ENCODE results near the gene NHSL1.

NHSL1 gene

DNA sequence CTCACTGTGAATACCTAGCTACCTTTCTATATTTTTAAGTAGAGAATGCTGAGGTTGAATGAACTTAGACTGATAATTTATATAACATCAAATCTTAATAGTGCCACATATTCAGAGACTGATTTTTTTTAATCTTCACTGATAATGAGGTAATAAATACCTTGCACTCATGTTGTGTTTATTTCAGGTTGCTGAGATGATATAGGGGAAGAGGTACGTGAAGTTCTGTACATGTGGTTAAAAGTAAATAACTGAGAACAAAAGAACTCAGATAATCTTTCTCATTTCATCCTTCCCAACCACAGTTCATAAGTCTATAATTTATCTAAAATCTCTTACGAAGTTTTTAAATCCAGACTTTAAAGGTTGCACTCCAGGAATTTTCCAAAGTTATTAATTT, 6.4 kb downstream of the NHSL1 start:
- H3K27me3 ChIP-seq (replicated peaks; ENCODE audit: control insufficient read depth, insufficient read depth, low read length) = no peaks in the 10 kb centered on the region
- H3K9me3 ChIP-seq (ENCODE audit: control insufficient read depth, low read length) = no peaks in the 10 kb centered on the region
- peak overlapping the region; percentile 47 for H3K4me3 ChIP-seq (ENCODE audit: low read length)
- H3K36me3 ChIP-seq (ENCODE audit: control insufficient read depth, insufficient read depth, low read length, severe bottlenecking) = peaks cover 5% of the 10 kb centered on the region
- H3K4me1 ChIP-seq (ENCODE audit: control insufficient read depth, insufficient read depth, low read length) = peaks cover 11% of the 10 kb centered on the region
- no peak for DNase-seq (ENCODE audit: low read depth)
- no peak overlapping the region for H3K9ac ChIP-seq (ENCODE audit: low read length)

DNA sequence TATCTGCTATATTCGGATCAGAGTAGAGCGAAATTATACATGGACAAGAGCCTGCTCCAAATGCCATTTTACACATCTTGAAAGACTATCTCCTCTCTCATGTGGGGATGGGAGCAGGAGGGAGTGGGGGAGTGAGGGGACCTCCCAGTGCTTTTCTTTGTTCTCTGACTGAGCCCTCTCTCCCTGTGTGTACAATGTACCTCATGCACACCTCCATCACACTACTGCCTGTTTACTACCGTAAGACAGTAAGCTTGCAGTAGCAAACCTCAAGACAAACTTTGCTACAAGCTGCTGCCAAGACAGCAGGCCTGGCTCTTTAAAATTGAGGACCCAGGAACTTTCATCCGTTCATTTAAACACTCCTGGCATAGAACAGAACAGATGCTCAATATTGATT, 7.2 kb downstream of the NHSL1 start:
- no peak overlapping the region for H3K9ac ChIP-seq (ENCODE audit: low read length)
- peaks cover 5% of the 10 kb centered on the region for H3K36me3 ChIP-seq (ENCODE audit: control insufficient read depth, insufficient read depth, low read length, severe bottlenecking)
- no peak overlapping the region for H3K4me3 ChIP-seq (ENCODE audit: low read length)
- DNase-seq (ENCODE audit: low read depth) = no peak
- no peaks in the 10 kb centered on the region for H3K27me3 ChIP-seq (replicated peaks; ENCODE audit: control insufficient read depth, insufficient read depth, low read length)
- no peaks in the 10 kb centered on the region for H3K9me3 ChIP-seq (ENCODE audit: control insufficient read depth, low read length)
- H3K4me1 ChIP-seq (ENCODE audit: control insufficient read depth, insufficient read depth, low read length) = peaks cover 11% of the 10 kb centered on the region

DNA sequence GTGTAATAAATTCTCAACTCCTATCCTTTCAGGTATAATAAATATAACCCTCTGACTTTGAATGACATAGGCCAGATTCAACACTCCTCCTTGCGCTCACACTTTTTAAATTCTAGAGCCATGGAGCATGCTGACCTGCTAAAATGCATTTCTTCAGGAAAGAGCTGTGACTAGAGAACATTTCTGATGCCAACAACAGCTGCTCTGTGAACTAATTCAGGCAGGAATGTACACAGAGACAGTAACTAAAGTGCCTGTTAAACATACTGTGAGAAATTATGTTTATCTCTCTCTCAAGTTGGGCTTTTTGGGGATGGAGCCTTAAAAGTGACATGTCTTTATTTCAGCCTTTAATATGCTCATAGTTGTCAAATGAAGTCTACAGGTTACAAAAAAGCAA, 8.3 kb downstream of the NHSL1 start:
- peaks cover 11% of the 10 kb centered on the region for H3K4me1 ChIP-seq (ENCODE audit: control insufficient read depth, insufficient read depth, low read length)
- H3K9me3 ChIP-seq (ENCODE audit: control insufficient read depth, low read length) = no peaks in the 10 kb centered on the region
- peaks cover 5% of the 10 kb centered on the region for H3K36me3 ChIP-seq (ENCODE audit: control insufficient read depth, insufficient read depth, low read length, severe bottlenecking)

DNA sequence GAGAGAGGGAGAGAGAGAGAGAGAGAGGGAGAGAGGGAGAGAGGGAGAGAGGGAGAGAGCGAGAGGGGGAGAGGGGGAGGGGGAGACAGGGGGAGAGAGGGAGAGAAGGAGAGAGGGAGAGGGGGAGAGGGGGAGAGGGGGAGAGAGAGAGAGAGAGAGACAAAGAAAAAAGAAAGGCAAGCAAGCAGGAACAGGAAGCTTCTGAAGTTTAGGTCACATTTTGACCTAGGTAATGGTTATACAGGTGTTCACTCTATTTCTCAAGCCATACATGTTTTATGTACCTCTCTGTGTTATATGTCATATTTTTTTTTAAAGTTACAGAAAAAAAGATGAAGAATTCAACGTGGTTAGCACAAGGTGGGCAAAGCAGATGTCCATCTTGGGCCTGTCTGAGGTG, 9.4 kb downstream of the NHSL1 start:
- Histone ChIP-seq H3K4me3 (ENCODE audit: low read length) (no peak overlapping the region), H3K27me3 (replicated peaks; ENCODE audit: control insufficient read depth, insufficient read depth, low read length) (no peaks in the 10 kb centered on the region), H3K36me3 (ENCODE audit: control insufficient read depth, insufficient read depth, low read length, severe bottlenecking) (peaks cover 5% of the 10 kb centered on the region), H3K9me3 (ENCODE audit: control insufficient read depth, low read length) (no peaks in the 10 kb centered on the region), H3K9ac (ENCODE audit: low read length) (no peak overlapping the region), H3K4me1 (ENCODE audit: control insufficient read depth, insufficient read depth, low read length) (peaks cover 11% of the 10 kb centered on the region)
- no peak for DNase-seq (ENCODE audit: low read depth)

More for the DNA sequence above, 8.3 kb downstream of the NHSL1 start:
- Histone ChIP-seq H3K4me3 (ENCODE audit: low read length) (no peak overlapping the region), H3K9ac (ENCODE audit: low read length) (no peak overlapping the region), H3K27me3 (replicated peaks; ENCODE audit: control insufficient read depth, insufficient read depth, low read length) (no peaks in the 10 kb centered on the region)
- DNase-seq (ENCODE audit: low read depth) = peak; percentile 31

DNA sequence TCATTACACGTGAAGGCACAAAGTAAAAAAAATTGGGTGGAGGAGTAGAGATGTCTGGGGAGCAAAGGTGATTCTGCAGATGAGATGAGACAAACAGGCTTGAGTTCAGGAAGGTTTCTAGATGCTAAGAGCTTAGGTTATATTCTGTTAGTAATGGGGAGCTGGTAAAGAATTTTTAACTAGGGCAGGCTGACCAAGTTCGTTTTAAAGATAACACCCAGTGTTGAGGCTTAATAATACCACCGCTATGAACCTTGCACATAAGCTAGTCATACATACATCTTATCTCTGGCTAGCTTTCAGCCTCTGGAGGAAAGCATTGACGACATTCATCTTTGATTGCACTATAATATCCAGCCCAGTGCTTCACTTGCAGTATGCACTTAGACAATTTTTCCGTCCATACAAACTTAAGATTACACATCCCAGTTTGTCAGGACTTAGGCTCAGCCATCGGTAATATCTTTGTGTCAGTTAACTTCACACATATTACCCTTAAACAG, 12.1 kb downstream of the NHSL1 start:
- no peak for DNase-seq (ENCODE audit: low read depth)
- H3K27me3 ChIP-seq (replicated peaks; ENCODE audit: control insufficient read depth, insufficient read depth, low read length) = no peaks in the 10 kb centered on the region
- no peak overlapping the region for H3K4me3 ChIP-seq (ENCODE audit: low read length)
- no peaks in the 10 kb centered on the region for H3K9me3 ChIP-seq (ENCODE audit: control insufficient read depth, low read length)
- H3K4me1 ChIP-seq (ENCODE audit: control insufficient read depth, insufficient read depth, low read length) = no peaks in the 10 kb centered on the region
- no peak overlapping the region for H3K9ac ChIP-seq (ENCODE audit: low read length)
- no peaks in the 10 kb centered on the region for H3K36me3 ChIP-seq (ENCODE audit: control insufficient read depth, insufficient read depth, low read length, severe bottlenecking)

DNA sequence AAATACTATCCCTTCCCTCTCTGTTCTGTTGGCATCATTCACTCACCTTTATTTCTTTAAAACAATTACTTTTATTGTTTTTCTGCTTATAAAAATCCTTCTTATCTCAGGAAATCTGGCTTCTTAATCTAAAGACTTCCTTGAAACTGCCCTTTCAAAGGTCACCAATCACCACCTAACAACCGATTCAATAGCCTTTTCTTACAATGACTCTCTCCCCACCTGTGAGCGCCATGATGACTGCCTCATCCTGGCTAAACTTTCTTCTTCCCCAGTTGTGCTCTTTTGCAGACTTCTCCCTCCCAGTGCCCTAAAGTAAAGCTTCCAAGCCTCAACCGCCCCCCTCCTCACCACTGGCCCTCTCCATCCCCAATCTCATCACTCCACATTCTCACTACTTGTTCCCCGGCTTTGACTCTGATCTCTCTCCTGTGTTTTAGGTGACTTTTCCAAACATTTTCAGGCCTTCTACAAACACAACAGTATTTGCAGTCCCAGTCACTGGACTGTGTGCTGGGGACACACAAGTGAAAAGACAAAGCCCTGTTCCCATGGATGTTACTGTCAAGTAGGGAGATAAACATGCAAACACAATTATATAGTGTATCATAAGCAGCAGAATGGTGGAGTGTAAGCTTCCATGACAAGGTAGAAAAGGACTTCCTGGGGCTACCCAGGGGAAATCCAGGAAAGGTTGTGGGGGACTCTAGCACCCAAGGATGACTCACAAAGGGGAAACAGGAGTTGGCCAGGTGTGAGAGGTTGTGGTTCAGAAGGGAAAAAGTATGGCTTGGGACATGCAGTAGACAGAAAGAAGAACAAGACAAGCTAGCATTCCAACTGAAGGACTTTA, 12.8 kb downstream of the NHSL1 start:
- Histone ChIP-seq H3K4me1 (ENCODE audit: control insufficient read depth, insufficient read depth, low read length) (no peaks in the 10 kb centered on the region), H3K36me3 (ENCODE audit: control insufficient read depth, insufficient read depth, low read length, severe bottlenecking) (no peaks in the 10 kb centered on the region), H3K9me3 (ENCODE audit: control insufficient read depth, low read length) (no peaks in the 10 kb centered on the region), H3K27me3 (replicated peaks; ENCODE audit: control insufficient read depth, insufficient read depth, low read length) (no peaks in the 10 kb centered on the region), H3K9ac (ENCODE audit: low read length) (no peak overlapping the region), H3K4me3 (ENCODE audit: low read length) (no peak overlapping the region)
- no peak for DNase-seq (ENCODE audit: low read depth)

DNA sequence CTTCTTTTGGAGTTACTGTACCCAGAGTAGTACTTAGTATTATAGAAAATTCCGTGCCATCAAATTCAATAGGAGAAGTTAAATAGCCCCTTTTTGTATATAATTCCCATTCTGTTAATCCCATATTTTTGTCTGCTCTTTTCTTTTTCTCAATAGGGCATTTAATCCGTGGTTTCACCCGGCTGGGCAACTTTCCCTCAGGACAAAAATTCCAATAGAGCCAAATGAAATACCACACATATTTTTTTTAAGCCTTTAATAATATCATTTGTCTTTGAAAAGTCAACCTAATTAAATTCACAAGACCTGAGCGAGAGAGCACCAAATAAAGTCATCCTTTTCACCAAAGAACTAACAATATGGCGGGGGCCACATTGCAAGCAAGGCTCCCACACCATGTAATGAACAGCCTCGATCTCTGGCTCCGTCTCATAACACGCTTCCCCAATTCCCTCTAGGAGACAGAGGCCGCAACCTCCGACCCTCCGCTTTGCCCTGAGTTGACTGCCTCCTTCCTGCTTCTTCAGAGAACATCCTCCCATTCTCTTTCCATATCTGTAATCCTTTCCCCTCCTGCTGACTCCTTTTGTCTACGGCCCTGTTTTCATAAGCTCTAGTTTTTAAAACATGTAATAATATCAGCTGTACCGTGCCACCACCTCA, 13.6 kb downstream of the NHSL1 start:
- Histone ChIP-seq H3K9me3 (ENCODE audit: control insufficient read depth, low read length) (no peaks in the 10 kb centered on the region), H3K4me1 (ENCODE audit: control insufficient read depth, insufficient read depth, low read length) (no peaks in the 10 kb centered on the region), H3K27me3 (replicated peaks; ENCODE audit: control insufficient read depth, insufficient read depth, low read length) (no peaks in the 10 kb centered on the region), H3K36me3 (ENCODE audit: control insufficient read depth, insufficient read depth, low read length, severe bottlenecking) (no peaks in the 10 kb centered on the region), H3K9ac (ENCODE audit: low read length) (peak overlapping the region; percentile 41), H3K4me3 (ENCODE audit: low read length) (no peak overlapping the region)
- DNase-seq (ENCODE audit: low read depth) = no peak

DNA sequence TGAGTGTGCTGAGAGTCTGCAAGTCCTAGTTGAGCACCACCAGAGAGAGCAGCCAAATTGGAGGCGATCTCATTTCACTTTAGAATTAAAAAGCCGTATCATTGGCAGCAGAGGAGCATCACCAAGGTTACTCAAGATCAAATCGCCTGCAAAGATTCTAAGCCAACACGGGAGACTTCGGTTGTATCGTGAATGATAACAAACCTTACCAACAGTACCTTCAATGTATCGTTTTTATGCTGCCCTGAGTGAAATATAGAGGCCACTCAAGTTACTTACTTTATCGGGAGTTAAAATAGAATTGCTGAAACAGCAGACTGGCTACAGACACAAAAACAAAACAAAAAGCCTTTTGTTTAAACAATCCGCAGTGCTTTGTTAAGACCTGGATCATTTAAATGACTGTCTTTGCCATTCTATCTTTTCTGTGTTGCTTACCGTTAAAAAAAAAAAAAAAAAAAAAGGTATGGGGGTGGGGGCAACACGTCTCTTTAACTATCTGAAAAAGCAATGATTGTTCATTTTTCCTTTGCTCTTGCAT, 14.2 kb downstream of the NHSL1 start:
- no peaks in the 10 kb centered on the region for H3K27me3 ChIP-seq (replicated peaks; ENCODE audit: control insufficient read depth, insufficient read depth, low read length)
- peak; percentile 13 for DNase-seq (ENCODE audit: low read depth)
- H3K36me3 ChIP-seq (ENCODE audit: control insufficient read depth, insufficient read depth, low read length, severe bottlenecking) = peaks cover 3% of the 10 kb centered on the region
- H3K9me3 ChIP-seq (ENCODE audit: control insufficient read depth, low read length) = no peaks in the 10 kb centered on the region
- peak overlapping the region; percentile 41 for H3K9ac ChIP-seq (ENCODE audit: low read length)
- H3K4me1 ChIP-seq (ENCODE audit: control insufficient read depth, insufficient read depth, low read length) = no peaks in the 10 kb centered on the region
- peak overlapping the region; percentile 79 for H3K4me3 ChIP-seq (ENCODE audit: low read length)

DNA sequence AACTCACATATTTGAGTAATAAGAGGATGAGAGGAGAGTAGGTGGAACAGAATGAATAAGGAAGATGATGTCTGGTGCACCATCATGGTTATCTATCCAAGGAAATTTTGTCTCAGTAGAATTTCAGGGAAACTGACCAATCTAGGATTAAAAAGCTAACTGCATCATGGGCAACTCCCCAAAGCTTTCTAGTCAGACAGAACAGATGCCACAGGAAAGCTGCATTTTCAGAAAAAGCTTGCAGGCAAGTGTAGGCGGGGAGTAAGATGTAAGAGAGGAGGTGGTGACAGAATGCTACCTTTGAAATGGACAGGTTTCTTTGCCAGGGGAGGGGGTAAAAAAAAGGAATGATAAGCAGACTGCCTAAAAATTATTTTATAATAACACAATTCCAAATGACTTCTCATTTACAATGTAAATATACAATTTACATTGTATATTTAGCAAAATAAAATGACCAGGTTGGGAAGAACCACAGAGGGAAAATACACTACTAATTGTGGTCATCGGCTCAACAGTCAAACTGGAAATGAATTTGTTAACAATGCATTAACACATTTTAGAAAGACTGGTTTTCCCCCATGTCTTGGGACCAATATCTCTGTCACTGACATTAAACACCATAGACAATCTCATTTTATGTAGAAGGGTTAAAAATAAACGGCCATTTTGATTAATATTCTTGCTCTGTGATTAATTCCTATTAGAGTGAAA, 15.1 kb downstream of the NHSL1 start:
- Histone ChIP-seq H3K9me3 (ENCODE audit: control insufficient read depth, low read length) (no peaks in the 10 kb centered on the region), H3K4me3 (ENCODE audit: low read length) (no peak overlapping the region), H3K27me3 (replicated peaks; ENCODE audit: control insufficient read depth, insufficient read depth, low read length) (no peaks in the 10 kb centered on the region), H3K9ac (ENCODE audit: low read length) (no peak overlapping the region), H3K36me3 (ENCODE audit: control insufficient read depth, insufficient read depth, low read length, severe bottlenecking) (peaks cover 9% of the 10 kb centered on the region), H3K4me1 (ENCODE audit: control insufficient read depth, insufficient read depth, low read length) (no peaks in the 10 kb centered on the region)
- no peak for DNase-seq (ENCODE audit: low read depth)

DNA sequence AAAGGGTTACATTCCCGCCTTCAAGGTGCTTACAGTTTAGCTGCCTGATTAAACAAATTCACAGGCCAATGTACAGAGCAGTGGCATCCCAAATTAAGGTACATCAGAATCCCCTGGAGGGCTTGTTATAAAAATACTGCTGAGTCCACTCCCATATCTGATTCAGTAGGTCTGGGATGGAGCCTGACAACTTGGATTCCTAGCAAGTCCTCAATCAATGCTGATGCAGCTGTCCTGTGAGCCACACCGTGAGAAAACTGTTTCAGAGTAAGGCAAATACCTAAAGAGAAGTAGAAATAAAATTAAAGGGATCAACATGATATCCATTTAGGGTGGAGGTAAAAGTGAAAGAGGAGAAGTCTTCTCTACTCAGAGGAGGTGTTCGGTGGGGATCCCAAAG, 16.5 kb downstream of the NHSL1 start:
- Histone ChIP-seq H3K9ac (ENCODE audit: low read length) (no peak overlapping the region), H3K27me3 (replicated peaks; ENCODE audit: control insufficient read depth, insufficient read depth, low read length) (no peaks in the 10 kb centered on the region), H3K36me3 (ENCODE audit: control insufficient read depth, insufficient read depth, low read length, severe bottlenecking) (peaks cover 9% of the 10 kb centered on the region), H3K4me1 (ENCODE audit: control insufficient read depth, insufficient read depth, low read length) (no peaks in the 10 kb centered on the region), H3K9me3 (ENCODE audit: control insufficient read depth, low read length) (no peaks in the 10 kb centered on the region), H3K4me3 (ENCODE audit: low read length) (no peak overlapping the region)
- no peak for DNase-seq (ENCODE audit: low read depth)

Data from adipocyte (in vitro differentiated cells).